GM13976 (cell line): ENCODE measurements around the gene ARID2.

ENCODE experiments used
- DNase-seq: peaks from one replicate; pipeline ENCODE4 v3.0.0; 2012; ENCODE audit warnings: low spot score
- CTCF ChIP-seq: IDR thresholded peaks from 2 replicates; pipeline ENCODE4 v1.5.1; 2012; ENCODE audit warnings: borderline replicate concordance, mild to moderate bottlenecking; ENCODE audit not compliant: insufficient read depth; ENCODE audit errors: extremely low read depth, missing control alignments, control extremely low read depth
- in situ Hi-C: fragments of 300-500 bp; cut with MboI; formaldehyde crosslinking; loops from one replicate; pipeline ENCODE4 v1.12.0; 2022; ENCODE audit warnings: low sequenced_read_pairs, mixed read lengths, inconsistent platforms; ENCODE audit not compliant: unreplicated experiment

The ARID2 gene

DNA sequence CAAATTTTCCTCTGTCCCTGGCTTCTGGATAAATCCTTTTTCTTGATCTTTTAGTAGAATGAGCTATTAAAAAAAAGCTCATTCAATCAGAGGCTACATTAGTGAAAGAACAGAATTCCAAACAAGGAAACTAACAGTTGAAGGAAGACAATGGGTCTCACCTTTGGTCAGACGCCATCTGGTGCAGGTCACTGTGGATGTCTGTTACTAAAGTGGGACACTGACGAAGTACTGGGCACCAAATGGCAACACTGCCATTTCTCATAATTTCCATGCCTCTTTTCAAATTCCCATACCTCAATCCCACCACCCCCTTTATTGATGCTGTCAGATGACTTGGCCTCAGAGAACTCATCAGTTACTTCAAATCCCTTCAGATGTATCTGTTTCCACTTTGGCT lies 24.5 kb upstream of the ARID2 start:
- in situ Hi-C loops = no loop called here
- no peak for DNase-seq
- no peak for TF ChIP-seq CTCF

GRCh38 chr12:45705404-45705803 lies 24.1 kb upstream of the ARID2 start:
- in situ Hi-C loops = no loop called here
- DNase-seq = no peak
- no peak for TF ChIP-seq CTCF

GRCh38 chr12:45707241-45707857 lies 22.2 kb upstream of the ARID2 start:
- no peak for TF ChIP-seq CTCF
- in situ Hi-C loops = no loop called here
- no peak for DNase-seq

- no peak for TF ChIP-seq CTCF
- in situ Hi-C loops = no loop called here
- no peak for DNase-seq
Observed at GRCh38 chr12:45708363-45708762, 21.1 kb upstream of the ARID2 start.

- no peak for DNase-seq
- no peak for TF ChIP-seq CTCF
- in situ Hi-C loops = no loop called here
Observed at GRCh38 chr12:45708901-45709300, 20.6 kb upstream of the ARID2 start.

DNA sequence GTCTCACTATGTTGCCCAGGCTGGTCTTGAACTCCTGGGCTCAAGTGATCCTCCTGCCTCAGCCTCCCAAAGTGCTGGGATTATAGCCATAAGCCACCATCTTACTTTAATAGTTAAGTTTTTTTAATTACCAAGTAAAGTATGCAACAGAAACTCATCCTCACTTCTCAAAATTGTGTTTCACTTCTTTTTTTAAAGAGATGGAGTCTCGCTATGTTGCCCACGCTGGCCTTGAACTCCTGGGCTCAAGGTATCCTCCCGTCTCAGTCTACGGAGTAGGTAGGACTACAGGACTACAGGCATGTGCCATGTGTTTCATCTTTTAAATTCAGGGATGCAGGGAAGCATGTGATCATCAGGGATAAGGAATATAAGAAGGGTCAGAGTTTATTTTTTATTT lies 17.2 kb upstream of the ARID2 start:
- DNase-seq = no peak
- in situ Hi-C loops = no loop called here
- TF ChIP-seq CTCF = no peak
